GM23338 (cell line): Measurements from ENCODE around the gene ANKRD18B. TPM values are rescaled to one million over a fixed set of nuclear protein-coding genes. Genes with fewer than 3 reads are reported as not detected.
"Not testable (repeated sequence)": the region's sequence is repeated elsewhere in the genome, so short reads cannot be mapped to it uniquely, and the experiment has no call there.

Source experiments
- ATAC-seq: fragments of 200-7000 bp; cut with Tn5 transposase; 3 replicates; pipeline ENCODE4 v1.9.1; 2020
- DNase-seq: peaks from one replicate; pipeline ENCODE4 v3.0.0-alpha.2; 2015; ENCODE audit warnings: low spot score
- H2AFZ ChIP-seq: fragments of 200-600 bp; sonication (generic); 2 replicates; pipeline ENCODE4 v1.8.0; 2016; ENCODE audit warnings: antibody characterized with exemption, mild to moderate bottlenecking, moderate library complexity
- H3F3A ChIP-seq: fragments of 200-600 bp; sonication (generic); replicated peaks from 2 replicates; pipeline ENCODE4 v1.8.0; 2017; ENCODE audit warnings: antibody characterized with exemption, mixed run types, low read depth
- H3K27ac ChIP-seq: fragments of 200-600 bp; sonication (generic); 2 replicates; pipeline ENCODE4 v1.6.1; 2016; ENCODE audit warnings: low read depth
- H3K27me3 ChIP-seq: fragments of 200-600 bp; sonication (generic); 2 replicates; pipeline ENCODE4 v1.8.0; 2016; ENCODE audit warnings: mild to moderate bottlenecking, mixed run types, moderate library complexity; ENCODE audit not compliant: insufficient read depth
- H3K36me3 ChIP-seq: fragments of 200-600 bp; sonication (generic); 2 replicates; pipeline ENCODE4 v1.8.0; 2016; ENCODE audit warnings: mild to moderate bottlenecking; ENCODE audit not compliant: insufficient read depth
- H3K4me1 ChIP-seq: fragments of 200-600 bp; sonication (generic); 2 replicates; pipeline ENCODE4 v1.8.0; 2016; ENCODE audit warnings: mild to moderate bottlenecking, moderate library complexity; ENCODE audit not compliant: insufficient read depth
- H3K4me2 ChIP-seq: fragments of 200-600 bp; sonication (generic); 2 replicates; pipeline ENCODE4 v1.7.1; 2017; ENCODE audit warnings: mixed run types
- H3K4me3 ChIP-seq: fragments of 200-600 bp; sonication (generic); 2 replicates; pipeline ENCODE4 v1.6.1; 2016; ENCODE audit warnings: mixed run types
- H3K79me2 ChIP-seq: fragments of 200-600 bp; sonication (generic); replicated peaks from 2 replicates; pipeline ENCODE4 v1.8.0; 2017; ENCODE audit warnings: mild to moderate bottlenecking; ENCODE audit not compliant: insufficient read depth
- H3K9me2 ChIP-seq: fragments of 200-600 bp; sonication (generic); 2 replicates; pipeline ENCODE4 v1.8.0; 2017; ENCODE audit not compliant: insufficient read depth
- H4K20me1 ChIP-seq: fragments of 200-600 bp; sonication (generic); replicated peaks from 2 replicates; pipeline ENCODE4 v1.8.0; 2017; ENCODE audit warnings: mild to moderate bottlenecking; ENCODE audit not compliant: insufficient read depth
- H3K27ac Mint-ChIP-seq: 2 replicates; pipeline ENCODE4 v1.8.0; 2020; ENCODE audit warnings: inconsistent platforms, mild to moderate bottlenecking, moderate library complexity, mixed read lengths
- H3K27me3 Mint-ChIP-seq: 3 replicates; pipeline ENCODE4 v1.8.0; 2022; ENCODE audit warnings: low read depth, mild to moderate bottlenecking, moderate library complexity, mixed read lengths, inconsistent platforms; ENCODE audit not compliant: insufficient read depth, poor library complexity
- H3K36me3 Mint-ChIP-seq: 3 replicates; pipeline ENCODE4 v1.8.0; 2021; ENCODE audit warnings: low read depth, mild to moderate bottlenecking, inconsistent platforms, moderate library complexity, mixed read lengths
- H3K4me1 Mint-ChIP-seq: 3 replicates; pipeline ENCODE4 v1.8.0; 2020; ENCODE audit warnings: mild to moderate bottlenecking, inconsistent platforms, mixed read lengths
- H3K4me3 Mint-ChIP-seq: 3 replicates; pipeline ENCODE4 v1.8.0; 2021; ENCODE audit warnings: moderate library complexity, mild to moderate bottlenecking, inconsistent platforms, mixed read lengths
- H3K9me3 Mint-ChIP-seq: 3 replicates; pipeline ENCODE4 v1.8.0; 2020; ENCODE audit warnings: moderate library complexity, mild to moderate bottlenecking, inconsistent platforms, mixed read lengths
- EZH2 ChIP-seq: fragments of 200-600 bp; sonication (generic); IDR thresholded peaks from one replicate; pipeline ENCODE4 v1.8.0; 2017; ENCODE audit warnings: antibody characterized with exemption, mild to moderate bottlenecking, low read depth; ENCODE audit not compliant: unreplicated experiment
- POLR2AphosphoS5 ChIP-seq: IDR thresholded peaks from 2 replicates; pipeline ENCODE4 v1.6.1; 2016; ENCODE audit warnings: antibody characterized with exemption, low read depth
- ZNF114 ChIP-seq: fragments of 250-450 bp; sonication (Bioruptor Pico); IDR thresholded peaks from 2 replicates; pipeline ENCODE4 v1.5.0; 2020; ENCODE audit warnings: mild to moderate bottlenecking, moderate library complexity
- polyA plus RNA-seq: library from polyadenylated mRNA; unstranded; fragments of >200 nt; fragmentation: Nextera tagmentation; extraction: Ambion mirVana; gene quantifications from 2 replicates; pipeline ENCODE4 v1.2.1, GENCODE V29; 2016
- total RNA-seq: library from RNA; depleted of rRNA; stranded (reverse); fragments of >200 nt; shearing (Covaris generic); gene quantifications from 2 replicates; pipeline ENCODE4 v1.2.3, GENCODE V29; 2014
- TF ChIP-seq, protein P1 (sequence below): IDR thresholded peaks from one replicate; pipeline ENCODE4 v1.6.1; 2018; ENCODE audit warnings: antibody characterized with exemption; ENCODE audit not compliant: unreplicated experiment

Gene ANKRD18B
- total and polyA plus RNA-seq, 2 experiments from 2014 or later = 4.1 to 9.2 TPM

DNA sequence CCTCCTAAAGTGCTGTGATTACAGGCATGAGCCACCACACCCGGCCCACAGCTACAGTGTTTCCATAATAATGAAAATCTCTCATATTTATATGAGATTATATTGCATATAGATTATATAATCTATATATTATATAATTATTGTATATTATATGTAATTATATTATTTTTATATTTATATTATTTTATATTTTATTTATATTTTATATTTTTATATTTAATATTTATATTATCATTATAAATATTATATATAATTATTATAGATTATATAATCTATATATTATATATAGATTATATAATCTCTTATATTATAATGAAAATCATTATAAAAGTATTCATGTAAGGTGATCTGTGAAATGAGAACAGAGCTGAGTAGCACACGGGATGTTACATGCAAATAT is 11.5 kb downstream of the ANKRD18B start (continued):
- TF ChIP-seq EZH2 = no peak
- no peak for TF ChIP-seq POLR2AphosphoS5
- TF ChIP-seq ZNF114 (CRISPR knock-in tag) = no peak
- TF ChIP-seq, protein P1, sequence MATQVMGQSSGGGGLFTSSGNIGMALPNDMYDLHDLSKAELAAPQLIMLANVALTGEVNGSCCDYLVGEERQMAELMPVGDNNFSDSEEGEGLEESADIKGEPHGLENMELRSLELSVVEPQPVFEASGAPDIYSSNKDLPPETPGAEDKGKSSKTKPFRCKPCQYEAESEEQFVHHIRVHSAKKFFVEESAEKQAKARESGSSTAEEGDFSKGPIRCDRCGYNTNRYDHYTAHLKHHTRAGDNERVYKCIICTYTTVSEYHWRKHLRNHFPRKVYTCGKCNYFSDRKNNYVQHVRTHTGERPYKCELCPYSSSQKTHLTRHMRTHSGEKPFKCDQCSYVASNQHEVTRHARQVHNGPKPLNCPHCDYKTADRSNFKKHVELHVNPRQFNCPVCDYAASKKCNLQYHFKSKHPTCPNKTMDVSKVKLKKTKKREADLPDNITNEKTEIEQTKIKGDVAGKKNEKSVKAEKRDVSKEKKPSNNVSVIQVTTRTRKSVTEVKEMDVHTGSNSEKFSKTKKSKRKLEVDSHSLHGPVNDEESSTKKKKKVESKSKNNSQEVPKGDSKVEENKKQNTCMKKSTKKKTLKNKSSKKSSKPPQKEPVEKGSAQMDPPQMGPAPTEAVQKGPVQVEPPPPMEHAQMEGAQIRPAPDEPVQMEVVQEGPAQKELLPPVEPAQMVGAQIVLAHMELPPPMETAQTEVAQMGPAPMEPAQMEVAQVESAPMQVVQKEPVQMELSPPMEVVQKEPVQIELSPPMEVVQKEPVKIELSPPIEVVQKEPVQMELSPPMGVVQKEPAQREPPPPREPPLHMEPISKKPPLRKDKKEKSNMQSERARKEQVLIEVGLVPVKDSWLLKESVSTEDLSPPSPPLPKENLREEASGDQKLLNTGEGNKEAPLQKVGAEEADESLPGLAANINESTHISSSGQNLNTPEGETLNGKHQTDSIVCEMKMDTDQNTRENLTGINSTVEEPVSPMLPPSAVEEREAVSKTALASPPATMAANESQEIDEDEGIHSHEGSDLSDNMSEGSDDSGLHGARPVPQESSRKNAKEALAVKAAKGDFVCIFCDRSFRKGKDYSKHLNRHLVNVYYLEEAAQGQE = no peak

GRCh38 chr9:33543463-33543862 is 19.4 kb downstream of the ANKRD18B start:
- not testable (repeated sequence) for H3K27ac ChIP-seq, H3K9me2 ChIP-seq, ATAC-seq, H3K36me3 ChIP-seq, H3K4me3 ChIP-seq, H3F3A ChIP-seq, H3K79me2 ChIP-seq, H3K27me3 ChIP-seq, DNase-seq, H3K27ac Mint-ChIP-seq, H3K36me3 Mint-ChIP-seq, H3K27me3 Mint-ChIP-seq, H2AFZ ChIP-seq, H3K4me1 ChIP-seq, H3K4me2 ChIP-seq, H3K9me3 Mint-ChIP-seq, H3K4me1 Mint-ChIP-seq, H4K20me1 ChIP-seq, H3K4me3 Mint-ChIP-seq

DNA sequence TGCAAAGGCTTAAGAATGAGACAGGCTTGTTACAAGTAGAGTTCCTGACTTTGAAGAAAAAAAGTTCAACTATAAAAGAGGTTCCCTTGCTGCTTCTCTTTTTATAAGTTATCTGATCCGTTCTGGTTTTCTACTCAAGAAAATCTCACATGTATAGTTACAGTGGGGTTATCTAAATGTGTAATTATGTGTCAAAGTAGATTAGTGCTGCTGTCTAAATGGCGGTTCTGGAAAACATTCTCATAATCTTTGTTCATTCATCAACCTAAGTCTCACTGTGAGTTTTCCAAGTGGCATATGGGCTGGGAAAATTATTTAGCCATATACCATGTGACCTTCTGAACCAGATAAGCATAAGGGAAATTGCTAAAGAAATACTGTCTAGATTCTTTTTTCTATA is 21.7 kb downstream of the ANKRD18B start:
- H4K20me1 ChIP-seq, H3K4me1 ChIP-seq, H3K36me3 Mint-ChIP-seq, H3K4me3 ChIP-seq, H3K27ac Mint-ChIP-seq, H3K4me2 ChIP-seq, H3K4me1 Mint-ChIP-seq, H3K27ac ChIP-seq, H3K27me3 Mint-ChIP-seq, ATAC-seq, DNase-seq, H3K4me3 Mint-ChIP-seq, H3K79me2 ChIP-seq, H3K9me3 Mint-ChIP-seq, H3K9me2 ChIP-seq, H3K36me3 ChIP-seq, H3K27me3 ChIP-seq, H2AFZ ChIP-seq, H3F3A ChIP-seq: not testable (repeated sequence)

GRCh38 chr9:33548816-33549215 is 24.8 kb downstream of the ANKRD18B start:
- H3K36me3 Mint-ChIP-seq, H3K4me3 ChIP-seq, H3K4me3 Mint-ChIP-seq, H3K27ac ChIP-seq, H3K9me3 Mint-ChIP-seq, H3K4me1 Mint-ChIP-seq, H3K36me3 ChIP-seq, H3K79me2 ChIP-seq, H3K27me3 Mint-ChIP-seq, ATAC-seq, H3K27ac Mint-ChIP-seq, H3K4me2 ChIP-seq, H2AFZ ChIP-seq, H3F3A ChIP-seq, H3K9me2 ChIP-seq, H3K27me3 ChIP-seq, H4K20me1 ChIP-seq, DNase-seq, H3K4me1 ChIP-seq: not testable (repeated sequence)

DNA sequence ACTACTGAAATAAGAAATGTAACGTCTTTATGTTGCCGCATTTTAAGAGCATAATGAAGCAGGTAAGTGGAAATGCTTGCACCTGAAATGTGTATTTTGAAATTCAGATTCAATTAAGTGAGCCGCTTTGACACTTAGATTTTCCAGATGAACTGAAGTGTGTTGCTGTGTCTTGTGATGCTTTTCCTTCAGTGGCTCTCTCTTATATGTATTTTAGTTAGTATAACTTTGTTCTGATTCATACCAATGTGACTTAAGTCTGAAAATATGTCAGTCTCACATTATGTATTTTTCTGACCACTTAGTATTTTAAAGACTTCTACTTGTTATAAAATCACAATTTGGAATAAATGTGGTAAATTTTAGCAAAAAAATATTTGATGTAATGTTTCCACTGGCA is 25.4 kb downstream of the ANKRD18B start:
- not testable (repeated sequence) for H3K4me3 Mint-ChIP-seq, H3K4me2 ChIP-seq, ATAC-seq

DNA sequence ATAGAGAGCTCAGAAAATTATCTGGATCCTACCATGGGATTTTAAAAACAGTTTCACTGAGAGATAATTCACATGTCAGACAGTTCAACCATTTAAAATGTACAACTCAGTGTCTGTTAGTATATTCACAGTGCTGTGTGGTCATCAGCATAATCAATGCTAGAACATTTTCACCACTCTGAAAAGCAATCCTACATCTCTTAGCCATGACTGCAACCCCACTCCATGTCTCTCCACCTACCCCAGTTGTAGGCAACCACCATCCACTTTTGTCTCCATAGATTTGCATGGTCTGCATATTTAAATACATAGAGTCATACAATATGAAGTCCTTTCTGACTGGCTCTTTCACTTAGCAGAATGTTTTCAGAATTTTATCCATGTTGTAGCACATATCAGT is 27.1 kb downstream of the ANKRD18B start:
- not testable (repeated sequence) for ATAC-seq, H3K27ac Mint-ChIP-seq, H3K9me2 ChIP-seq, H3K4me2 ChIP-seq, H3K4me3 Mint-ChIP-seq, H3K27me3 Mint-ChIP-seq, H3K27ac ChIP-seq, H3K36me3 Mint-ChIP-seq, H3K4me3 ChIP-seq, H3F3A ChIP-seq, H3K79me2 ChIP-seq, DNase-seq, H3K4me1 Mint-ChIP-seq, H4K20me1 ChIP-seq, H3K4me1 ChIP-seq, H2AFZ ChIP-seq, H3K36me3 ChIP-seq, H3K27me3 ChIP-seq, H3K9me3 Mint-ChIP-seq

More for the DNA sequence above, 25.4 kb downstream of the ANKRD18B start:
- H2AFZ ChIP-seq, H3K27ac ChIP-seq, H3K4me1 Mint-ChIP-seq, DNase-seq, H3K9me3 Mint-ChIP-seq, H3K27ac Mint-ChIP-seq, H3K36me3 Mint-ChIP-seq, H3F3A ChIP-seq, H4K20me1 ChIP-seq, H3K36me3 ChIP-seq, H3K4me1 ChIP-seq, H3K9me2 ChIP-seq, H3K27me3 ChIP-seq, H3K27me3 Mint-ChIP-seq, H3K79me2 ChIP-seq, H3K4me3 ChIP-seq: not testable (repeated sequence)
